Stimulated activated CD8-positive, alpha-beta memory T cell treated with anti-CD3 and anti-CD28 coated beads, Interleukin-15, amount 100 ng/mL, for 48 hours (primary cell): ENCODE results near the gene NDST3.

ENCODE experiments used
- DNase-seq, 2 donors: peaks; one replicate each; pipeline ENCODE4 v3.0.0-alpha.2; 2020; ENCODE audit warnings: low read depth in 2 of 2

NDST3 gene

DNA sequence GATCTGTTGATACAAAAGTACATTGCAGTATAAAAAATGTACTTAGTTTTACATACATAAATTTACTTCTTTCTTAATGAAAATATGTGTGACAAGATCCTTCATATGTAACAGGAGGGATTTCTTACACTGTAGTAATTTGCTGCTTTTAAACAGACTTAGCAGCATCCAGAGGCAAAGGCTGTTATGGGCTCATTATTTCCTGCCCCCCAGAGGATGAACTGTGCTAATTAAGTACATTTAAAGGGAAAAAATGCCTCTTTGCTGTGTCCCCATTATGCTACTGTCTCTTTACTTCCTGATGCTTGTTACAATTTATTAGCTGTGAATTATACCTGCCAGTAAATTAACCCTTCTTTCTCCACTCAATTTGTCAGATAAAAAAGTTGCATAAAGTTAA lies 47.1 kb downstream of the NDST3 start:
- DNase-seq = no peak

DNA sequence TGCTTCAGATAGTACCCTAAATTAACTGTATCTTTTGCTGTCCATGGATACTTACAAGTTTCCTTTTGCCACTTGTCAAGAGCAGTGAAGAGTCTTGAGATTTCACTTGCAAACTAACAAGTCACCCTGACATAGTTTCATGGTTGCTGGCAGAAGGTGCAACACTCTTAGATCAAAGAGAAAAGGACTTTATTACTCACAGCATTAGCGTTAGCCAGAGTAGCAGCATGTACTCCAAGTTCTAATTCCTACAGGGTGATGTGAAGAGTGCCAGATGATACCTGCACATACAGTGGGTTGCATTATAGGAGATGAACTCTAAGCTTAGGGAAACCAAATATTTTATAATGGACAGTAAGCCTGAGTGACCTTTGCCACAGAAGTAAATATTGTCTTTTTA lies 47.9 kb downstream of the NDST3 start:
- no peak for DNase-seq

DNA sequence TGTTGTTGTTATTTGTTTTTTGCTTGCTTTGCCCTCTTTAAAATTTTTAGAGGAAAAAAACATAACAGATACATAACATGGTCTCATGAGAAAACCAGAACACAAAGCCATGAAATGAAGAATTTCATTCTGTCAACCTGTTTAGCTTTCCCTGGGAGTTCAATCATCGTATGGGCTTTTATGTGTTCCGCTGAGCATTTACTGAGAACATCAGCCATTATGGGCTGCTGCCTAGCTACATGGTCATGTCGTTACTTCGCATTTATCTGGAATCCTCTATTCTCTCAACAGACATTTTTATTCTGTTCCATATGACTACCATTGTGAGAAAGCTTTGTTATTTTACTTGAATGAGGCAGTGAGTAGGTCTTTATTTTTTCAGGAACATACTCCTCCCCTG lies 51.4 kb downstream of the NDST3 start:
- DNase-seq = no peak

DNA sequence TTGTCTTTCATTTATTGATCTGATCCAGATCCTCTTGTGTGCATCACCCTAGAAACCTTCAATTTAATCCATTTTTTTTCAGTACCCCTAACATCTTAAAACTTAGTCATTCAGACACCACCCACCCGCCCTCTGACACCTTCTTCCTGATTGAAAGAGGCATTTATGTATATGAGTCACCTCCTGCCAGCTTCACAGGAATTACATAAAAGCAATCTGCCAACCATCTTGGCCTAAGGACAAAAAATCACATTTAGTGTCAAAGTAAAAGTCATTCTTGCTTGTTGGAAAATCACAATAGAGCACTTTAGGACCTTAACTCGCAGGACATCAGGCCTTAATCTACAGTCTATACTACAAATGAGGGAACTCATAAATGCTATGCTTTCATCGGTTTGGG lies 52.1 kb downstream of the NDST3 start:
- DNase-seq = peak in 1 of 2 donors; percentile 3

DNA sequence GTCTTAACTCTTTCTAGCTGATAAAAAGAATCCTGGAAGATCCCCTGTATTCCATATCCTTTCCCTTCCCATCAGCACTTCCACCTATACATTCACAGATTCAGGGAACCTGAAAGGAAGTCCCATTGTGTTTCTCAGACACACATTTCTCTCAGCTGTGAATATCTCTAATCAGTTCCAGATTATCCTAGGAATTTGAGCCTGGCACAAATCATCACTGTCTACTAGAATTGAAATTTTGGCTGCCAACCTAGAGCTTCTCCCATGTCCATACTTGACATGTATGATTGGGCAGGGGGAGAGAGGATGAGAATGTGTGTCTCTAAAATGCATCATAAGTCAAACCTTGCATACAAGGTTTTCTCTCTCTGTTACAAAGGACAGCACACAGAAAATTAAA lies 53.1 kb downstream of the NDST3 start:
- no peak for DNase-seq

DNA sequence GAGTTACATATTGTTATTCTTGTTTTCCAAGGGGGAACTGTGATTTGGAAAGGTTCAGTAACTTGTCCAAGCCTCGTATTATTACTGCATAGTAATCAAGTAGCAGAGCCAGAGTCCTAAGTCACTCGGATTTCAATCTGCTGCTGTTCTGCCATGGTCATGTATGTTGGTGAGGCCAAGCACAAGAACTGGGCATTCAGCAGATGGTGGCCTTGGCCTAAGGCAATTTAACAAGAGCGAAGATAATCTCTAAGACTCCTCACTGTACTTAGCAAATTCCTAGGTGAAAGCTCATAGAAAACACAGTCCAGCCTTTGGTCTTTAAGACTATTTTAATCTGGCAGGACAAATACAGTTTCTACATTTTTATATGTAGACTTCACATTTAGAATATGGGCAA lies 64.8 kb downstream of the NDST3 start:
- DNase-seq = no peak

DNA sequence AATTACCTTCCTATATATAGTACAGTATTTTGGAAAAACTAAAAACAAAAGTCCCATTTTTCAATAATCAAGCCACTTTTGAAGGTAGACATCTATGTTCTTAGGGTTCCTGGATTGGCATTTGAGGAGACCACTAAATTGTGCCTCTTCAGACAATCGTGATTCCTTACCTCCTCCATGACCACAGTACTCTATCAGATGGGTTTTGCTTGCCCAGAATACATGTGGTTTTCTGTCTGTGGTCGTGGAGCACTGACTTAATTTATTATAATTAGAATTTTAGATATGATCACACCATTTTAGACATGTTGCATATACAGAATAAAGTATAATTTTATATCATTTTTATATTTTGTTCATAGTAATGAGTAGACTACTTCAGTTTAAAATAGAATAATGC lies 67.9 kb downstream of the NDST3 start:
- DNase-seq = no peak

DNA sequence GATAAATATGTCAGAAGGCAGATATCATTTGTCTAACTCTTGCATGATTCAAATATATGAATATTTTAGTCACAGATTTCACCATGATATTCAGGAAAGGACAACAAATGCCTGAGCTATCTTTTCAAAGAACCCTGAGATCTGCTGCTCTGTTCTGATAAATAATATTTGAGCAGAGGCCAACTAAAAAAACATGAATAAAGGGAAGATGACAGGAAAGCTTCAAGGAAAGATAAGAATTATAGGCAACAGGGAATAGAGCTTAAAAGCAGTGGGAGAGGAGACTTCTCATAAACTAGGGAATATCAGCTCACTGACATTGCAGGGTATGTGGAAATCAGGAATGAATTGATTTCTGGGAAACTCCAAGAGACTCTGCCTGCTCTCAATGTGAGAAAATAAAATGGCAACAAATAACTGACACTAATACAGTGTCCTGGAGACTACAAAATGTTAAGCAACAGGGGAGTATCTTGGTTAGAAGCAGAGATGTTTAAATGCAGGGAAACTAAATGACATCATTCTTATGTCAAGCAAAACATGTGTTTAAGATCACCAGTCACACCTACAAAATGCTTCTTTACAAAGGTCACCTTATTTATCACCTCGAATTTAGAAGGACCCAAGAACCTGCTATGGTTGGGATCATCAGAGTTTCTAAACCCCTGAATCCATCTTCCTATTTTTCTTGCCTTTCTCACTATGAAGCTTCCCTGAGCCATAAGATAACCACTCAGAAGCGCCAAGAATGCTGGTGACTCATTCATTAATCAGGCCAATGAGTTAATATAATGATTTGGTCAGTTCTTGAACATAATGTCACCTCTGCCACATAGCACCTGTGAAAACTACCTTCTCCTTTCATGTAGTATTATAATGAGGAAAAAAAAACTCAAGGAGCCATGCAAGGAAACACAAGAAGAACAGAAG lies 78.1 kb downstream of the NDST3 start:
- no peak for DNase-seq

DNA sequence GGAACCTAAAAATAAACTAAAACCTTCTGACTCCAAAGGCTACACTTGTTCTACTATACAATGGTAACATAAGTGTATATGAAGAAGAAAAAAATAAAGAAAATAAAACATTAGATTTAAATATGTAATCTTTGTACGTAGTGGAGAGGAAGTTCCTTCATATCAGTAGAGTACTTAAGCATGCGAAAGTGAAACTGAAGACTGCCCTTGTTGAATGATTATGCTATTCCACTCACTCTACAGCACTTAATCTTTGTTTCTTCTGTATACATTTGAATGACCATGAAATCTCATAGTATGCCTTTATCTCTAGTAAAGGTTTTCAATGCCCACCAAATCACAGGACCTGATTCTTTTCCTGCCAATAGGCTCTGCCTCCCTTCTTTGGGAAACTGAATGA lies 78.9 kb downstream of the NDST3 start:
- DNase-seq = no peak

DNA sequence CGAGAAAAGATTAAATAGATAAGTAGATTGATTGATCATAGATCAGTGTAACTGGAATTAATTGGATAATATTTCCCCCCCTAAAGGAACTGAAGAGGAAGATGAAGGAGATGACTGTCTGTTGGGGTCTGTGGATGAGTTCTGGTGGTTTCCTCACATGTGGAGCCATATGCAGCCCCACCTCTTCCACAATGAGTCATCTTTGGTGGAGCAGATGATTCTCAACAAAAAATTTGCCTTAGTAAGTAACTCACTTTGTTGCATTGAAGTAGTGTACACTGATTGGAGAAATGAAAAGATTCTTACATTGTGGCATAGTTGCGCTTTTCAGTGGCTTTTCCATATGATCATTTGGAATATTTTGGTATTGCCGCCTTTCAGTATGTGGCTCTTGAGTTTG lies 80.4 kb downstream of the NDST3 start:
- DNase-seq = no peak

DNA sequence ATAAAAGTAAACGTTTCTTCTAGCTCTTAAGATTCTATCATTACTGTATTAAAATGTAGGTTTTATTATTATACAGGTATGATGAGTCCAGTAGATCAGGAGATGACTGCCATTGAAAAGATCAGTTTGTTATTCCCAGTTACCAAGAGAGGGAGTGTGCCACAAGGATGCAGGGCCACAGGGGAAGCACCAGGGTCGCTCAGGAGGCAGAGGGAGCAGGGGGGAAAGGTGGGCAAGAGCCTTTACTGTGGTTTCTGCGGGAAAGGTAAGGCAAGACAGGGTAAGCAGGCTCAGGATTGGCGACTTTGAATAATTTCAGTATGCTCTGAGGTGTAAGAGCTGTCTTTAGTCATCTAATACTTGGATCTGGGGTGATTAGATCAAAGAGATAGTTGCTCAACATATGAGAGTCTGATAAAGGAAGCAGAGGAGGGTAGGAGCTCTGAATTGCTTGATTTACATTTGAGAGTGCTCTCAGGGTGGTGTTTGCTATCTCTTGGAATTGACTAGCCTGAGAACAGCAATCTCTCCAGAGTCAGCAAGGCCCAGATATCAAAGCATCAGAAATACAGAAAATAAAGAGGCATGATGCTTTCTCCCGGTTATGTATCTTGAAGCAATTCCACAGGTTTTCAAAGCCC lies 86.0 kb downstream of the NDST3 start:
- no peak for DNase-seq

DNA sequence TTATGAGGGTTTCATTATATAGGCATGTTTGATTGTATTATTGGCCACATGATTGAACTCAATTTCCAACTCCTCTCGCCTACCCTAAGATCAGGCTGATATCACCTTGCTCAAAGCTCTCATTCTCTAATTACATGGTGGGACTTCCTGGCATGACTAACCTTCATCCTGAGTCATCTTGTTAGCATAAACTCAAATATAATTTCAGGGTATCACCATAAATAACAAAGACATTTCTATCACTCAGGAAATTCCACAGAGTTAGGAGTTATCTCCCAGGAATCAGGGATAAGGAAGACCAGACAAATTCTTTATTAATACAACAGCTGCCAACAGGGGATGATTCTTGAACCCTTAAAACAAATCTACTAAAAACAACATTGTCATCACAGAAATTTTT lies 90.7 kb downstream of the NDST3 start:
- DNase-seq = no peak

DNA sequence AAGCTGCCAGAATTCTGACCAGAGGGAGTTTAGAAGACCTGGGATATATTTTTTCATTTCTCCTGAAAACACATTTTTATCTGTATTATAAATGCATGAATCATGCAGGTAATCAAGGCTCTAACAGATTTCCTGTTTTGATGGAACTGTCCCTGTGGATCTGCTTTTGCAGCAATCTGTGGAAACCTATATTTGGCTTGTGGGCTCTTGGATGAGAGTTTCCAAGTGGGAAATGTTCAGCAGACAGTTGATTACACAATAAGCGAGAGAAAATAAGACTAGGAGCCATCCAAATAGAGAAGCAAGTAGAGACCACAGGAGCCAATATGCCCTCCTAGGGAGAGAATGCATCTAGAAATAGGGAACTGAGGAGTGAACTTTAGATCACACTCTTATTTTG lies 105.0 kb downstream of the NDST3 start:
- no peak for DNase-seq

DNA sequence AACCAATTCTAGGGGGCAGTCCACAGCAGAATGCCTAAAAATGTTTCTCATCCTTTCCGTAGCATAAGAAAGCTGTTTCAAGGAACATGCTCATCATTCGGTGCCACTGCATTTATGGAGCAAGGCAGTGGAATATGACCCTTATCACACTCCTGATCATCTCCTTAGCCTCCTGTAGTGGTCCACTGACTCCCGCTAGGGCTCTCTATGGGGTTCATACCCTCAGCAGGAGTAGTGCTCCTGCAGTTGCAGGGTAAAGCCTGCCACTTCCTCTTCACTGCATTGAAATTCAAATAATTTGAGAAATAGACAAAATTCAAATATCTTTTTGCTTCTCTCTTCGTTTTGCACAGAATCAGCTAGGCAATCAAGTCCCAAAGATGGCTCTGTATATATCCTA lies 107.0 kb downstream of the NDST3 start:
- DNase-seq = no peak

DNA sequence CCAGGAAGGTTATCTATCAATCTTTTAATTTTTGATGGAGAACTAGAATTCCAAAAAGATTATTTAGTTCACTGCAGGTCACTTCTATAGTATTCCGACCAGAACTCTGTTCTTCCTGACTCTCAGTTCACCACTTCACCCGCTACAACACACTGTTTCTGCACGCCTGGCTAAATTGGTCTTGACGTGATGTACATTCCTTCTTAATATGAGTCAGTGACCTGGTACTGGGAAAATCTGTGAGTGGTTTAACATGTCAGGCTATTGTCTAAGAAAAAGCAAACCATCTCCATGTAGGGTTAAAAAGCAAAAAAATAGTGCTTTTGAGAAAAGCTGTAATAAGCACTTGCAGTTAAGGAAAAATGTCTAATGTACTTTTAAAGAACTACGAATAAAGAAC lies 120.4 kb downstream of the NDST3 start:
- DNase-seq = no peak

DNA sequence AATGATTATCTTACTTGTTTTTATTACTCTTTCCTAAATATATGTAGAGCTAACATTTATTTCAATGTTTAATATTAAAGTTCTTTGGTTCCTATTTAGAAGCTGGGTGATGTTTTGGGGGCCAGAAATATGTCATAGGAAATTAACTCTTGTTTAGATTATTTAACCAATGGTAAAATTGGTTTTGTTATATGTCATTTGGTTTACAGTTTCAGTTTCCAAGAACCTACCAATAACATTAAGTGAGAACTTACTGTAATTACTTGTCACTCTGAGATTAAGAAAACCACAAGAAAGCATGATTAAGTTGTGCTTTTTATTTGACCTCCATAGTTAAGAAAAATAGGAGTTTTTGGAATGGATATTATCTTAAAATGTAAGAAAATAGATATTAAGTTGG lies 121.2 kb downstream of the NDST3 start:
- DNase-seq = no peak

DNA sequence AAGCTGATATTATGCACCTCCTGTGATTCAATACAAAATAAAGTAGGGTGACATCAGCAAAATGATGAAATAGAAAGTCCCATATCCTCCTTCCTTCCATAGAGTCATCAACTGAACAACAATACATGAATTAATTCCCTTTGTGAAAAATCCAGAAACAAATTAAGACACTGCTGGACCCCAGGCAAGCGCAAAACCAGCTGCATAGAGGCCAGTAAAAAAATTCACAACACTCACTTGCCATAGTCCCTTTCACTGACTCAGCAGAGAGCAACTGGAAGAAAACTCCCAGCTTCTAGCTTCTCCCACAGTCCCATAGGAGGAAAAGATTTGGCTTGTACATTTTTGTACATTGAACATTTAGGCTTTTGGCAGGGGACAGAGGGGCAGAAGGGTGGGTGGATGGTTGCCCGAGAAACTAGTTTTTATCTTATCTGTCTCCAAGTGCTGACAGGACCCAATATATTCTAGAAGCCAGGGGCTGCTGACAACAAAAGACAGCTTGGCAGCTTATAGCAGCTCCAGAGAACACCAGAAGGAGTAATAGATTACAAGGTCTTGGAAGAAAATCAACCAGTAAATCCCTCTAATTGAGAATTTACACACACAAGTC lies 124.6 kb downstream of the NDST3 start:
- no peak for DNase-seq

DNA sequence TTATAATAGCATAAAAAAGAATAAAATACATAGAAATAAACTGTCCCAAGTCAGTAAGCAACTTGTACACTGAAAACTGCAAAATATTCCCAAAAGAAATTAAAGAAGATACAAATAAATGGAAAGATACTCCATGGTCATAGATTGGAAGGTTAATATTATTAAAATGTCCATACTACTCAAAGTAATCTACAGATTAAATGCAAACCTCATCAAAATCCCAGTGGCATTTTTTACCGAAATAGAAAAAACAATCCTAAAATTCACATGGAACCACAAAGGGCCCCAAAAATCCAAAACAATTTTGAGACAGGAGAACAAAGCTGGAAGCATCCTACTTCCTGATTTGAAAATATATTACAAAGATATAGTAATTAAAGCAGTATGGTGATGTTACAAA lies 133.0 kb downstream of the NDST3 start:
- DNase-seq = no peak

DNA sequence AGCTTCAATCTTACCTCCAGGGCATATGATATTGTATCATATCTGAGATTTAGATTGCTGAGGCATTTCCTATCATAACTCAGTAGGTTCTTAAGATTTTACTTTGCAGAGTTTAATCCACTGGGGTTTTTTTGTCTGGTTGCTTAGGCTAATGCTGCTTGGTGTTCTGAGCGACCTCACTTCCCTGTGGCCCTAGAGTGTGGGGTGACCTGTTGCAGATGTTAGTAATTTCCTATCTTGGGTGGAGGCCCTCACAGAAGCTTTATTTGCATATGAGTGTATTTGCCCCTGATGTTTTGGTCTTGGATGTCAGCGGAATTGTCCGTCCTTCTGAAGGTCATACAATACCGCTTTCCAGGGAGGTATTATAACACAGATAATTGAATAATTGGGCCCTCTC lies 137.1 kb downstream of the NDST3 start:
- no peak for DNase-seq

DNA sequence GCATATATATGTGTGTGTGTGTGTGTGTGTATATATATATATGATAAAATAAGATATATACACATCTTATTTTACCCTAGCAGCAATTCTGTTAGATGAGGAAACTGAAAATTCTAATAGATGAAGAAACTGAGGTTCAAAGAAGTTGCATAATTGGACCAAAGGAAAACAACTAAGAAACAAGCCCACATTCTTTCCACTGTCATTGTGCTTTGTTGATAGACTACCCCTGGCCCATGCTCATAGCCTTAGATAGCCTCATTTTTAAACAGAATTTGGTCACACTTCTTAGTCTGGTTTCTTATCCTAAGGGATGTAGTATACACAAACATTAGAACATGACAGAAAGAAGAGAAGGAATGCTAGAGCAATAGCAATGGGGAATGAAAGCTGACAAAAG lies 138.8 kb downstream of the NDST3 start:
- no peak for DNase-seq

DNA sequence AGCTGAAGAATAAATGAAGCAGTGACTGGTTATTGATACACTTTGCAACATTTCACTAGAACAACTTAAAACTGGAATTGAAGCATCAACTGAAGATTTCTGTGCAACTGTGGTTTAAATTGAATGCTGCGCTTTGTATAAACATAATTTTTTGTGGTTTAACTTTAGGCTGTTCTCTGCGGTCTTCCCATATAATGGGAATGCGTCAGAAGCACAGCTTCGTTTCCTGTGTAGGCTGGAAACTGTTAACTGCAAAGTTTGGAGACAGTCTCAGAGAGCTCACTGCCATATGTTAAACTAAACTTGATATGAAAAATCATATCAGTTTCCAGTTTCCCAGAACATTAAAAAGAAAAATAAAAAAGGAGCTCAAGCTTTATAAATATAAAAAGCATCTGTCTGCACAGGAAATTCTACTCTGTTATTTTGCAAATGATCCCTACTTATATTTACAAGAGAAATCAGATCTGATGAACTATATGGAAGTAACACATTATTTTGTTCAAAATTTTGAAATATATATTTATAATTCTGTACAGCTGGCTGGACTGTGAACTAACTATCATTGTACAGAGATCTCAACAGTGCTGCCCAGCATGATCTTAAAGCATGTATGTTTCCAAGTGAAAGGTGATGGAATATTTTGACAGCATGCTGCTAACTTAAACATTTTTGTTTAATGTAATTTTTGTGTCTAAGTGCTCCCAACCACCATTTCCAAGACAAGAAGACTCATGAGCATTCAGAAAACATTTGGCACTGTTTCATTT lies 139.9 kb downstream of the NDST3 start:
- no peak for DNase-seq

DNA sequence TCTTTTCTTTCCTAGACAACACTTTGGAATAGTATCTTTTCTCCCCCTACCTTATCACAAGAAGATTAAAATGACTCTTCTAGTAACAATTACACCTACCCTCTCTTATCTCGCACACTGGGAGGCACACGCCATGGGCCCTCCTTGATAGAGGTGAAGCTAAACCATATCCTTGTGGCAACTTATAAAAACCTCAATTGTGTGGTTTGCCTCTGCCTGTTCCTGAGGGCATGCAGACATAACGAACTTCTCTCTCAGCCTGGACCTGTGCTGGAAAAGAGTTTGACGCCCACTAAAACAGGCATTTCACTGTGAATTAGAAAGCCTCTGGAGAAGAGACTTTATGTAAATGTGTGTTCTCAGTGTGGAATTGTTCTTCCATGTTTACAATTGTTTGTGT lies 141.2 kb downstream of the NDST3 start:
- DNase-seq = no peak
